ENCODE data around the gene PAQR7.
A peak's percentile ranks its signal among the peaks of the same experiment; 100 is the strongest.

Gene PAQR7

DNA sequence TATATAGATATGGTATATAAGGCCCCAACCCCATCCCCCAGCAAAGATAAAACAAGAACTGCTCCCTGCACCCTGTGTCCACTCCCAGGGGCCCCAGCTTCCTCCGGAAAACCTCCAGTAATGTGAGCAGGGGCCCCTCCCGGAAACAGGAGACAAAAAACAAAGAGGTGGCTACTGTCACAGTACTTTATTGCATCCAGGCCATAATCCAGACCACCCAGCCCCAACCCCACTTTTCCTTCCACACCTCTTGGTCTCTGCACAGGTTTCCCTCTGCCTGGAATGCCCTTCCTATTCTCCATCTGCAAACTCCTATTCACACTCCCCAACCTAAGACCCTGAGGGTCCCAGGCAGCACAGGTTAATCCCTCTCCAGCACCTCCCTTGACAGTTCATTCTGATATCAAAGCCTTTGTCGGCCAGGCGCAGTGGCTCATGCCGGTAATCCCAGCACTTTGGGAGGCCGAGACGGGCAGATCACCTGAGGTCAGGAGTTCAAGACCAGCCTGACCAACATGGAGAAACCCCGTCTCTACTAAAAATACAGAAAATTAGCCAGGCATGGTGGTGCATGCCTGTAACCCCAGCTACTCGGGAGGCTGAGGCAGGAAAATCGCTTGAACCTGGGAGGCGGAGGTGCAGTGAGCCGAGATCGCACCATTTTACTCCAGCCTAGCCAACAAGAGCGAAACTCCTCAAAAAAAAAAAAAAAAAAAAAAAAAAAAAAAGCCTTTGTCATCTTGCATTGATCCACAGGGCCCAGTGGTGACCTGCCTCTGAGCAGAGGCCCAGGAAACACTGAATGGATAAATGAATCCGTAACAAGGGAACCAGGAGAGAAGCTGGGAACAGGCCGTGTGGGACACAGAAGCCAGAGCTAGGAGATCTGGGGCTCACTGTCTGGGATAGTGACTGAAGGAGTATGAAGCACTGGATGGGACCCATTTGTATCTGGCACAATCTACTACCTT, 13.9 kb downstream of the PAQR7 start:
- TF ChIP-seq, protein P1, sequence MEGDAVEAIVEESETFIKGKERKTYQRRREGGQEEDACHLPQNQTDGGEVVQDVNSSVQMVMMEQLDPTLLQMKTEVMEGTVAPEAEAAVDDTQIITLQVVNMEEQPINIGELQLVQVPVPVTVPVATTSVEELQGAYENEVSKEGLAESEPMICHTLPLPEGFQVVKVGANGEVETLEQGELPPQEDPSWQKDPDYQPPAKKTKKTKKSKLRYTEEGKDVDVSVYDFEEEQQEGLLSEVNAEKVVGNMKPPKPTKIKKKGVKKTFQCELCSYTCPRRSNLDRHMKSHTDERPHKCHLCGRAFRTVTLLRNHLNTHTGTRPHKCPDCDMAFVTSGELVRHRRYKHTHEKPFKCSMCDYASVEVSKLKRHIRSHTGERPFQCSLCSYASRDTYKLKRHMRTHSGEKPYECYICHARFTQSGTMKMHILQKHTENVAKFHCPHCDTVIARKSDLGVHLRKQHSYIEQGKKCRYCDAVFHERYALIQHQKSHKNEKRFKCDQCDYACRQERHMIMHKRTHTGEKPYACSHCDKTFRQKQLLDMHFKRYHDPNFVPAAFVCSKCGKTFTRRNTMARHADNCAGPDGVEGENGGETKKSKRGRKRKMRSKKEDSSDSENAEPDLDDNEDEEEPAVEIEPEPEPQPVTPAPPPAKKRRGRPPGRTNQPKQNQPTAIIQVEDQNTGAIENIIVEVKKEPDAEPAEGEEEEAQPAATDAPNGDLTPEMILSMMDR (conservative IDR thresholded peaks at IDR 0.05; ENCODE audit: low read depth, low read length) = no peak
- DNase-seq (ENCODE audit: low read depth) = no peak
- no peak overlapping the region for H3K4me3 ChIP-seq (ENCODE audit: low read length)

DNA sequence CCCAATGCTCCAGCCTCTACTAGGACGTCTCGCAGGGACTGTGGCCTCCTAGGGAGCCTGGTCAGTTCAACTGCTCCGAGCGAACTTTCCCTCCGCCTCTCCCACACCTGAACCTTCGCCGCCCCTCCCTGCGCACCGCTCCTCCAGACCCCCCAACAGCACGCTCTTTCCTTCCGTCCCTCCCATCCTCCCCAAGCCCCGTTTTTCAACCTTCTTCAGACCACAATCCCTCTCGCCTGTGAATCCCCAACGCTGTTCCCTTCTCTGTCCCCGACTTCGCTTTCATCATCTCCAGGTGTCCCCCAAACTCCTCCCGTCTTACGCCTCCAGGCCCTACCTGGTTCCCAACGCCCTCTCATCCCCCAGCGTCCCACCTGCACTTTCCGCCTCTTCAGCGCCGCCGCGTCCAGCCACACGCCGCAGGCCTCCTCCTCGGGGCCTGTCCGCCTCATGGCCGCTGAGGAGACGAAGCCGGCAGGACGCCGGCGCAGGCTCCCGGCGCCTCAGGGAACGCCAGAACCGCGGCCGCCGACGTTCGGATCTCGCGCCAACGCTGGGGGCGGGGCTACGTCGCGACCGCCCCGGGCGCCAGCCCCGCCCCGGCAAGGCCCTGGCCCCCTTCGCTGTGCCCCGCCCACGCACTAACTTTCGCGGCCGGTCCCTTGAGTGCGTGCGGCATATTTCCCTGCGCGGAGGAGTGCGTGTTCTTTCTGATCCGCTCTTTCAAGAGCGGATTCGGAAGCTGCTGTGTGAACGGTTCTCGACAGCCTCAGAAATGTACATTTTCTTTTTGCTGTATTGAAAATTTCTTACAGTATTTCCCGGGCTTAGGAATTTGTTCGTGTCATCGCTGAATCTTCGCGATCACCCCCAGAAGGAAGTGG, 16.4 kb downstream of the PAQR7 start, which contains the start of gene AUNIP:
Gene AUNIP, minus strand, starts transcription at position 552 of the 884 bp plus-strand sequence. Its CDS starts 100 bp downstream, at position 452.
- no peak for DNase-seq (ENCODE audit: low read depth)
- TF ChIP-seq, protein P1 (conservative IDR thresholded peaks at IDR 0.05; ENCODE audit: low read depth, low read length) = no peak
- H3K4me3 ChIP-seq (ENCODE audit: low read length) = peak within 1 kb of the TSS; percentile 64

DNA sequence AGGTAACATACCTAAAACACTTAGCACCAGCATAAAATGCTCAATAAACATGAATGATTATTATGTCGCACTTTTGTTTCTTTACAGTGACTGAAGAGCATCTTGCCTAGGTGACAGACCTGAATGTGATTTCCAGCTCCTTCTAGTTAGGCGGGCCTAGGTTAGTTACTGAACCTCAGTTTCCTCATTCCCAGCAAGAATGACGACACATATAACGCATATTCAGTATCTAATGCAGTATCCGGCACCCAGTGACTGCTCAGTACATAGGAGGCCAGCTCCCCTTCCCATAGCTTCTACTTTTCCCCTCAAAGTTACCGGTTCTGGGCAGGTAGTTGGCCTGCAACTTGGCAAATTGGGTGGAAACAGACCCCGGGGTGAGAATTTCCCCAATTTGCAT, 17.0 kb downstream of the PAQR7 start:
- no peak for DNase-seq (ENCODE audit: low read depth)
- TF ChIP-seq, protein P1 (conservative IDR thresholded peaks at IDR 0.05; ENCODE audit: low read depth, low read length) = no peak
- peak overlapping the region; percentile 64 for H3K4me3 ChIP-seq (ENCODE audit: low read length)

DNA sequence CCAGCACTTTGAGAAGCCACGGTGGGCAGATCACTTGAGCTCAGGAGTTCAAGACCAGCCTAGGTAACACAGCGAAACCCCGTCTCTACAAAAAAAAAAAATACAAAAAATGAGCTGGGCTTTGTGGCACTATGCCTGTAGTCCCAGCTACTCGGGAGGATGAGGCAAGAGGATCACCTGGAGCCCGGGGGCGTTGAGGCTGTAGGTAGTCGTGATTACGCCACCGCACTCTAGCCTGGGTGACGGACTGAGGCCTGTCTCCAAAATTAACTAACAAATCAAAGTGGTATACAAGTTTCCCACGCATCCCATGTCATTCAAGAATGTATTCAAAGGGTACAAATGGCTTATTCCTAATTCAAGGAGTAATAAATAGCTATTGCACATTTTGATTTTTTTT, 18.7 kb downstream of the PAQR7 start:
- no peak overlapping the region for H3K4me3 ChIP-seq (ENCODE audit: low read length)
- TF ChIP-seq, protein P1 (conservative IDR thresholded peaks at IDR 0.05; ENCODE audit: low read depth, low read length) = no peak
- no peak for DNase-seq (ENCODE audit: low read depth)

DNA sequence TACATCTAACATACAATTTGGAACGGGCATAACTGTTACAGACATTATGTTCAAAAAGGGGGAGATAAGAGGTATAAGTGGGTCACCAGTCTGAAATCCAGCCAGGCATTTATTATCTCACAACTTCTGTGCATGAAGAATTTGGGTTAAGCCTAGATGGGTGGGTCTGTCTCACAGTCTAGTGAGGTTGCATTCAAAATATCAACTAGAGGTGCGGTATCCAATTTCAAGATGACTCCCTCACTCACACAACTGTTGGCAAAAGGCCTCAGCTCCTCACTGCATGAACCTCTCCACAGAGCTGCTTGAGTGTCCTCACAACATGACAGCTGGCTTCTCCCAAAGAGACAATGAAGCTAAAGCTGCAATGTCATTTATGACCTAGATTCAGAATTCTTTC, 21.0 kb downstream of the PAQR7 start:
- DNase-seq (ENCODE audit: low read depth) = no peak
- no peak overlapping the region for H3K4me3 ChIP-seq (ENCODE audit: low read length)
- TF ChIP-seq, protein P1 (conservative IDR thresholded peaks at IDR 0.05; ENCODE audit: low read depth, low read length) = no peak

DNA sequence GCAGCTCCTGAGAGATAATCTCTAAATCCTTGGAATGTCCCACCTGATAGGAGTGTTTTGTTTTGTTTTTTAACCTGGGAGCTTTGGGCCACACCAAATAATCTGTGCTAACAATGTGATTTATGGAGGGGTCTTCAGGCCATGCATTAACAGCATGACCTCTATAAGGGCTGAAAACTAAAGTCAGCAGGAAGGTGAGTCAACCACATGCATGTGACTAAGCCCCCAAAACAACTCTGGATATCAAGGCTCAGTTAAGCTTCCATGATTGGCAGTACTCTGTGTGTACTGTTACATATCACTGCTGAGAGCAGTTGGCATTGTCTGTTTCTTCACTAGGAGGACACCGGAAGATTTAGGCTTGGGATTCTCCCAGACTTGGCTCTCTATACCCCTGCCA, 27.0 kb downstream of the PAQR7 start:
- peak; percentile 30 for DNase-seq (ENCODE audit: low read depth)
- no peak overlapping the region for H3K4me3 ChIP-seq (ENCODE audit: low read length)

More for the DNA sequence above, 27.0 kb downstream of the PAQR7 start:
- TF ChIP-seq, protein P1 (conservative IDR thresholded peaks at IDR 0.05; ENCODE audit: low read depth, low read length) = no peak
